NT2/D1 (cell line): ENCODE measurements around the gene FAM89A.

Experiments
- SUZ12 ChIP-seq: IDR thresholded peaks from 2 replicates; pipeline ENCODE4 v1.6.1; 2011; ENCODE audit not compliant: insufficient read length, insufficient read depth; ENCODE audit errors: extremely low read depth
- YY1 ChIP-seq: IDR thresholded peaks from 2 replicates; pipeline ENCODE4 v1.6.1; 2011; ENCODE audit not compliant: insufficient read length, insufficient read depth

DNA sequence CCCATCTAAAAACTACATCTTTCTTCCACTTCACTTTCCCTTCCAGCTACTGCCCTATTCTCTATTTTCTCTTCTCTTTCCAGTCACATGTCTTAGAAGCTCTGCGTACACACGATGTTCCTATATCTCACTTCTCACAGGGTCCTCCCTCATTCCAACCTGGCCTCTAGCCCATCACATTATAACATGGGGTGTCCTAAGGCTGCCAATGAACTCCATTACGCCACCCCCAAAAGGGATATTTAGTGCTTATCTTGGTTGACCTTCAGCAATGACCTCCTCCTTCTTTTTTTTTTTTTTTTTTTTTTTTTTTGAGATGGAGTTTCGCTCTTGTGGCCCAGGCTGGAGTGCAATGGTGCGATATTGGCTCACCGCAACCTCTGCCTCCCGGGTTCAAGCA is 38.2 kb upstream of the FAM89A start:
- TF ChIP-seq YY1 (no peak), SUZ12 (no peak)
